ENCODE results near the gene WDR76. TPM values are rescaled to one million over a fixed set of nuclear protein-coding genes. Genes with fewer than 3 reads are reported as not detected.

The WDR76 gene
- total and polyA plus RNA-seq, 4 donors, result 2.4 to 6.2 (median 4.1) TPM

DNA sequence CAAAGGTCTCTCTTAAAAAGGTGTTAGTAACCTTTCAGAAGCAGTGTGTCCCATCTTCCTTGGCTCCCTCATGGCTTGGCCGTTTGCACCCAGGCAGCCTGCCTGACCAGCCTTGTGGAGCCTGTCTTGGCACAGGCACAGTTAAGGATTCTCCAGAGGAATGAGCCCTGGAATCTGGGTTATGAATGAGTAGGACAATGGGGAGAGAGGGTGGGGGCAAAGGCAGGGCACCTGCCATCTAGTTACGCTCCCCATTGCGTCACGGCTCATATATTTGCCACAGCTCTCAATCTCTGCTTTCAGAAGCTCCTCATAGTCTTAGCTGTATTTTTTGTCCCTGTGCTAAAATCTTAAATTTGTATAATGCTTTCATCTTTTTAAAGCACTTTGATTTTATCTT, 50.6 kb downstream of the WDR76 start:
- DNase-seq, result peak in 1 of 3 donors; percentile 3
- Histone ChIP-seq H3K36me3 (ENCODE audit: control insufficient read depth in 4 of 4, insufficient read depth in 4 of 4, low read length in 4 of 4) (peaks cover 0 to 3% (median under 1%) of the 10 kb centered on the region in 4 donors), H3K27me3 (ENCODE audit: control insufficient read depth in 3 of 3, insufficient read depth in 3 of 3, low read length in 2 of 3) (no peaks in the 10 kb centered on the region), H3K27ac (ENCODE audit: low read depth in 1 of 2, low read length in 1 of 2) (peak overlapping the region in 1 of 2 donors; percentile 86), H3K4me3 (no peak overlapping the region), H3K9ac (ENCODE audit: insufficient read depth in 1 of 2, low read length in 2 of 2) (no peak overlapping the region), H3K4me1 (ENCODE audit: control insufficient read depth in 5 of 5, insufficient read depth in 5 of 5, low read length in 5 of 5) (no peaks in the 10 kb centered on the region), H3K9me3 (ENCODE audit: control insufficient read depth in 4 of 4, insufficient read depth in 3 of 4, low read length in 3 of 4) (no peaks in the 10 kb centered on the region)
- ATAC-seq (ENCODE audit: insufficient read depth, low FRiP score), result no peak
- TF ChIP-seq, protein P1, sequence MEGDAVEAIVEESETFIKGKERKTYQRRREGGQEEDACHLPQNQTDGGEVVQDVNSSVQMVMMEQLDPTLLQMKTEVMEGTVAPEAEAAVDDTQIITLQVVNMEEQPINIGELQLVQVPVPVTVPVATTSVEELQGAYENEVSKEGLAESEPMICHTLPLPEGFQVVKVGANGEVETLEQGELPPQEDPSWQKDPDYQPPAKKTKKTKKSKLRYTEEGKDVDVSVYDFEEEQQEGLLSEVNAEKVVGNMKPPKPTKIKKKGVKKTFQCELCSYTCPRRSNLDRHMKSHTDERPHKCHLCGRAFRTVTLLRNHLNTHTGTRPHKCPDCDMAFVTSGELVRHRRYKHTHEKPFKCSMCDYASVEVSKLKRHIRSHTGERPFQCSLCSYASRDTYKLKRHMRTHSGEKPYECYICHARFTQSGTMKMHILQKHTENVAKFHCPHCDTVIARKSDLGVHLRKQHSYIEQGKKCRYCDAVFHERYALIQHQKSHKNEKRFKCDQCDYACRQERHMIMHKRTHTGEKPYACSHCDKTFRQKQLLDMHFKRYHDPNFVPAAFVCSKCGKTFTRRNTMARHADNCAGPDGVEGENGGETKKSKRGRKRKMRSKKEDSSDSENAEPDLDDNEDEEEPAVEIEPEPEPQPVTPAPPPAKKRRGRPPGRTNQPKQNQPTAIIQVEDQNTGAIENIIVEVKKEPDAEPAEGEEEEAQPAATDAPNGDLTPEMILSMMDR (IDR thresholded peaks at IDR 0.05; ENCODE audit: control extremely low read depth, extremely low read depth), result no peak
- 85 to 93% methylated on average over 4 of the region's 4 CpGs for whole genome bisulfite sequencing, 2 donors

DNA sequence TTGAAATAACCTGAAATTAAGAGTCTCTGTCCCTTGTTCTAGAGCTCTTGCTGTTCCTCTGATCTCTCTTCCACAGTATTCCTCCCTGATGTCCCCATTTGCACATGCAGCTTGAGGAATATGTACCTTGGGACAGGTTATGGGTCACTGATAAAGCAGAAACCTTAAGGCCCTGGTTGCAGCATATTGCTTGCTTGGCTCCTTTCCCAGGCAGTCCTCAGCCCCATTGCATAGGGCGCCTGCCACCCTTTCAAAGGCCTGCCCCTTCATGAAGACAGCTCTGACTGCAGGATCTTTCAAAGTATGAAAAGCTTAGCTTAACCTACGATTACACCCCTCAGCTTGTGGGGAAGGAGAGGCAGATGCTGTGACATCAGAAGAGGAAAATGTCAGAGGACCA, 51.6 kb downstream of the WDR76 start:
- Histone ChIP-seq H3K36me3 (ENCODE audit: control insufficient read depth in 4 of 4, insufficient read depth in 4 of 4, low read length in 4 of 4) (peaks cover 0 to 3% (median 0%) of the 10 kb centered on the region in 4 donors), H3K4me1 (ENCODE audit: control insufficient read depth in 5 of 5, insufficient read depth in 5 of 5, low read length in 5 of 5) (no peaks in the 10 kb centered on the region), H3K9me3 (ENCODE audit: control insufficient read depth in 4 of 4, insufficient read depth in 3 of 4, low read length in 3 of 4) (no peaks in the 10 kb centered on the region), H3K9ac (ENCODE audit: insufficient read depth in 1 of 2, low read length in 2 of 2) (no peak overlapping the region), H3K4me3 (no peak overlapping the region), H3K27ac (ENCODE audit: low read depth in 1 of 2, low read length in 1 of 2) (peak overlapping the region in 1 of 2 donors; percentile 86), H3K27me3 (ENCODE audit: control insufficient read depth in 3 of 3, insufficient read depth in 3 of 3, low read length in 2 of 3) (no peaks in the 10 kb centered on the region)
- ATAC-seq (ENCODE audit: insufficient read depth, low FRiP score) (no peak), DNase-seq (no peak)
- WGBS, 2 donors, result 94 to 95% methylated on average over 2 of the region's 2 CpGs
- TF ChIP-seq, protein P1 (IDR thresholded peaks at IDR 0.05; ENCODE audit: control extremely low read depth, extremely low read depth), result no peak

DNA sequence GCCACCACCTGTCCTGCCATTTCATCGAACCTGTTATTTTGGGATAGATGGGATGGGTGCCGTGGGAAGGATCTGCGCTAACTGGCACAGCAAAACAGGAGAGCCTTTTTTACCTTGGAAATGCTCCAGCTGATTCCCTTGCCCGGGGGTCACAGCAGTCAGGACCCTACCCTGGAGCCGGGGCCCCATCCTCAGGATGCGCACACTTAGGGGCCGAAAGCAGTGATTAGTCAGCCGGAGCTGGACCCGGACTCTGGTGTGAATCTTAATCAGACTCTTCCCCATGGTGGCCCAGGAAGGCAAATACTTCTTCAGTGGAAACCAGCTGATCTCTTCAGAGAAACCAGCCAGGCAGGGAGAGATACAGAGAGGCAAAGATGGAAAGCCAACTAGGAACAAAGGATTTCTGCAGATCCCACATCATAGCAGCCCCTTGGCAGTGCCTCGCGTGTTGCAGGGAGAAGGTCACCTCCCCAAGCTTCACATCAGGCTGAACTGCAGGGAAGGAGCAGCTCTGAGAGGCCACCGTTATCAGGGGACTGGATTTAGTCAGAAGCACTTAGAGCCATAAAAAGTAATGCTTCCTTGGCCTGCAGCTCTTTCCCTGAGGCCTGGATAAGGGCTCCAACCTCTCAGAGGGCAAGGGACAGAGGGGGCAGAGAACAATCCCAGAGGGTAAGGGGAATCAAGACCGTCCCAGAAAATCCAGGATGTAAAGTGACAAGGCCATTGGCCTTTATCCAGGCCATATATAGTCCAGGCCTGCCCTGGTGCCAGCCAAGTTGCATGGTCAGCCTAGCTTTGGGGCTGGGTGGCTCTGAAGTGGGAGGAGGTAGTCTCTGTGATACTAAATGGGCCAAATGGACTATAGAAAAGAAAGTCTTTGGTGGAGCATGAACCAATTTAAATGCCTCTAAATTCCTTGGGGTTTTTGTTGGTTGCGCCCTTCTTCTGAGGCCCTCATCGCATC, 52.9 kb downstream of the WDR76 start:
- Histone ChIP-seq H3K36me3 (ENCODE audit: control insufficient read depth in 4 of 4, insufficient read depth in 4 of 4, low read length in 4 of 4) (no peaks in the 10 kb centered on the region), H3K27ac (ENCODE audit: low read depth in 1 of 2, low read length in 1 of 2) (peak overlapping the region in 1 of 2 donors; percentile 86), H3K9ac (ENCODE audit: insufficient read depth in 1 of 2, low read length in 2 of 2) (no peak overlapping the region), H3K4me1 (ENCODE audit: control insufficient read depth in 5 of 5, insufficient read depth in 5 of 5, low read length in 5 of 5) (no peaks in the 10 kb centered on the region), H3K9me3 (ENCODE audit: control insufficient read depth in 4 of 4, insufficient read depth in 3 of 4, low read length in 3 of 4) (no peaks in the 10 kb centered on the region), H3K27me3 (ENCODE audit: control insufficient read depth in 3 of 3, insufficient read depth in 3 of 3, low read length in 2 of 3) (no peaks in the 10 kb centered on the region), H3K4me3 (no peak overlapping the region)
- WGBS, 2 donors, result 91 to 94% methylated on average over 15 of the region's 15 CpGs
- no peak for ATAC-seq (ENCODE audit: insufficient read depth, low FRiP score)
- TF ChIP-seq, protein P1 (IDR thresholded peaks at IDR 0.05; ENCODE audit: control extremely low read depth, extremely low read depth), result no peak
- no peak for DNase-seq

Measured in lung (tissue), 12 donors.